SKM-1 (cell line): ENCODE data around the gene MRPS12.
"Not testable (repeated sequence)": the region's sequence is repeated elsewhere in the genome, so short reads cannot be mapped to it uniquely, and the experiment has no call there.

Source experiments
- DNase-seq: peaks from one replicate; lab custom pipeline; 2025; ENCODE audit not compliant: unreplicated experiment; lab: John Stamatoyannopoulos, UW

MRPS12 gene

DNA sequence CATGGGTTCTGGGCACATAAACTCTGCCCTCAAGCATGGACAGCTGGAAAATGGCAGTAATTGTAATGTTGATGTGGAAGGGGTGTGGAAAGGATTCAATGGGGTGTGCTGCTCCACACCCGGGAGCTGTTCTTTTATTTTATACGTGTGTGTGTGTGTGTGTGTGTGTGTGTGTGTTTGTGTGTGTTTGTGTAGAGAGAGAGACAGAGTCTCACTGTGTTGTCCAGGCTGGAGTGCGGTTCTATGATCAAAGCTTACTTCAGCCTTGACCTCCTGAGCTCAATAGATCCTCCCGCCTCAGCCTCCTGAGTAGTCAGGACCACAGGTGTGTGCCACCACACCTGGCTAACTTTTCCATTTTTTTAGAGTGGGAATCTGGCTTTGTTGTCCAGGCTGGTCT, 2.8 kb downstream of the MRPS12 start:
- DNase-seq = no peak

DNA sequence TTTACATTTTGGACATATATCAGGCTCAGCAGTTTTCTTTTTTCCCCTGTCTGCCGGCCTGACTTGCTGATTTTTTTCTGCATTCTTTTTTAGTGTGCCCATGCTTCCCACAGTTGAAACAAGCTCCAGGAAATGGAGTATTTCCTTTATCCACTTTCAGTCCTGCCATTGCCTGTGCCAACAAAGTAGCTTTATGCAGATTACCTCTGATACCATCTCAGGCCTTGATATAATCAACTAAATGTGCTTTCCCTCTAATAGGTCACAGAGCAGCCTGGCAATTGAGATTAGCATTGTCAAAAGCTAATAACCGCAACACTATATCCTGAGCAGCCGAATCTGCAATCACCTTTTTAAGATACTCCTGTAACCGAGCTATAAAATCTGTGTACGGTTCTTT, 9.2 kb downstream of the MRPS12 start:
- DNase-seq = no peak

DNA sequence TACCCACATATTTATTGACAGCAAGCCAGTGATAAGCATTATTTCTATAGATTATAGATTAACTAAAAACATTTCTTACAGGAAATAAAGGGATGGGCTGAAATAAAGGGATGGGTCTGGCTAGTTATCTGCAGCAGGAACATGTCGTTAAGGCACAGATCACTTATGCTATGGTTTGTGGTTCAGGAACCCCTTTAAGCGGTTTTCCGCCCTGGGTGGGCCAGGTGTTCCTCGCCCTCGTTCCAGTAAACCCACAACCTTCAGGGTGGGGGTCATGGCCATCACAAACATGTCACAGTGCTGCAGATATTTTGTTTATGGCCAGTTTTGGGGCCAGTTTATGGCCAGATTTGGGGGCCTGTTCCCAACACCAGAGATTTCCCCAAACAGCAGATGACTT, 10.7 kb downstream of the MRPS12 start:
- not testable (repeated sequence) for DNase-seq

DNA sequence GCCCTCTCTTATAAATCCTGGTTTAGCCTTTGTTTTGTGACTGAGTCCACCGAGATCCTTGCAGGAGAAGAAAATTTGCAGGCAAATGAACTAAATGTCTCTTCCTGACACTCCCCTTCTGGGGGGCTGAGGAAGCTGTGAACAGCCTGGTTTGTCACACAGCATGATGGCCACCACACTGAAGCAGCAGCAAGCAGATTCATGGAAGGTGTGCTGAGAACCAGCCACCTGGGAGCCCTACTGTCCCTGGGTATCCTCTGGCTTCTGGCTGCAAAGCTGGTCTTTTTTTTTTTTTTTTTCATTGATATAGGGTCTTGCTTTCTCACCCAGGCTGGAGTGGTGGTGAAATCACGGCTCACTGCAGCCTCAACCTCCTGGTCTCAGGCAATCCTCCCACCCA, 11.2 kb downstream of the MRPS12 start:
- DNase-seq = no peak

DNA sequence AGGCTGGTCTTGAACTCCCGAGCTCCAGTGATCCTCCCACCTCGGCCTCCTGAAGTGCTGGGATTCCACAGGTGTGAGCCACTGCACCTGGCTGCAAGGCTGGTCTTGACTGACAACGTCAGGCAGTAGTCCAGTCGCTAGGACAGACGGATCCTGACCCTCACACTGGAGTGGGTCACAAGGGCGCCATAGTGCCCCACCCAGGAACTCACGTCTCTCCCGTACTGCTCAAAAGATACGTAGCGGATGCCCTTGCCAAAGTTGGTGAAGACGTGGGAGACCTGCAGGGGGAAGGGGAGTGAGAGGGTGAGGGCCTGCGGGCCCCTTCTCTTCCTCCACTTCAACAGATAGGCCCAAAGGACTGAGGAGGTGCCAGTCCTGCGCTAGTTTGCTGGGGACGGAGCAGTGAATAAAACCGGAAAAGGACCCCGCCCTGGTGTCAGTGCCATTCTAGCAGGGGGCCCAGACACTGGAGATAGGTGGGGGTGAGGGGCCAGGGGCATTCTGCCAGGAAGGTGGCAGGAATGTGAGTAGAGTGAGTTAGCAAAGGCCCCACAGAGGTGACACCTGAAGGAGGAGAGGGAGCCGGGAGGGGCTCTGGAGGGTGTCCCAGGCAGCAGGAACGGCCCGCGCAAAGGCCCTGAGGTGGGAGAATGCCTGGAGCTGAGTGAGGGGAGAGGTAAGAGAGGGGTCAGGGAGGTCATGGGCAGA, 11.9 kb downstream of the MRPS12 start:
- DNase-seq = no peak

DNA sequence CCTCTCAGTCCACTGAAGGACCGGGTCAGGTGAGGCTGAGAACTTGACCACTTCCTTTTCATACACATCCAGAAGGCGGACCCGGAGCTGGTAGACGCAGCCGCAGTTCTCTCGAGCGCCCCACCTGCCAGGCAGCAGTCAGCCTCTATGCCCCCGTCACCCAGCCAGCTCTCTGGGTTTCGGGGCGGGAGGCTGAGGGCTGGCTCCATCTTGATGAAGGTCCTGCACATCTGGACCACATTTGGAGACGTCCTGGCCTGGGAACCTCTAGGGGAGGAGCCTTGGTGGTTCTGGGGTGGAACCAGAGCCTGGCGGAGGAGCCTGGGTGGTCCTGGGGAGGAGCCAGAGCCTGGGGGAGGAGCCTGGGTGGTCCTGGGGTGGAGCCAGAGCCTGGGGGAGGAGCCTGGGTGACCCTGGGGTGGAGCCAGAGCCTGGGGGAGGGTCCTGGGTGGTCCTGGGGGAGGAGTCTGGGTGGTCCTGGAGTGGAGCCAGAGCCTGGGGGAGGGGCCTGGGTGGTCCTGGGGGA, 14.3 kb downstream of the MRPS12 start:
- DNase-seq = no peak

DNA sequence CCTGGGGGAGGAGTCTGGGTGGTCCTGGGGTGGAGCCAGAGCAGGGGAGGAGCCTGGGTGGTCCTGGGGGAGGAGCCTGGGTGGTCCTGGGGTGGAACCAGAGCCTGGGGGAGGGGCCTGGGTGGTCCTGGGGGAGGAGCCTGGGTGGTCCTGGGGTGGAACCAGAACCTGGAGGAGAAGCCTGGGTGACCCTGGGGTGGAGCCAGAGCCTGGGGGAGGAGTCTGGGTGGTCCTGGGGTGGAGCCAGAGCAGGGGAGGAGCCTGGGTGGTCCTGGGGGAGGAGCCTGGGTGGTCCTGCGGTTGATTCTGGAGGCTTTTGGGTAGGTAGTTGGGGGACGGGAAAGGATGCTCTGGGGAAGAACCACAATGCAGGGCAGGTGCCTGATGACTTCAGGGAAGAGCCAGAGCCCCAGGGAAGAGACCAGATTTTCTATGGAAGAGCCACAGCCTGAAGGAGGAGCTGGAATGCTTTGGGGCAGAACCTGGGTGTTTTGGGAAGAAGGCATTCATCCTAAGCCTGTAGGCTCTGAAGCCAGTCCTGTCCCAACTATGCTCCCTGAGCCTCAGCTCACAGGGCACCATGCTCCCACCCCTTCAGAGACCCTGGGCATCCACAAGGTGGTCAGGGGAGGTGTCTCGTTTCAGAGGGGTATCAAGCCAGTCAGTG, 15.0 kb downstream of the MRPS12 start:
- no peak for DNase-seq

DNA sequence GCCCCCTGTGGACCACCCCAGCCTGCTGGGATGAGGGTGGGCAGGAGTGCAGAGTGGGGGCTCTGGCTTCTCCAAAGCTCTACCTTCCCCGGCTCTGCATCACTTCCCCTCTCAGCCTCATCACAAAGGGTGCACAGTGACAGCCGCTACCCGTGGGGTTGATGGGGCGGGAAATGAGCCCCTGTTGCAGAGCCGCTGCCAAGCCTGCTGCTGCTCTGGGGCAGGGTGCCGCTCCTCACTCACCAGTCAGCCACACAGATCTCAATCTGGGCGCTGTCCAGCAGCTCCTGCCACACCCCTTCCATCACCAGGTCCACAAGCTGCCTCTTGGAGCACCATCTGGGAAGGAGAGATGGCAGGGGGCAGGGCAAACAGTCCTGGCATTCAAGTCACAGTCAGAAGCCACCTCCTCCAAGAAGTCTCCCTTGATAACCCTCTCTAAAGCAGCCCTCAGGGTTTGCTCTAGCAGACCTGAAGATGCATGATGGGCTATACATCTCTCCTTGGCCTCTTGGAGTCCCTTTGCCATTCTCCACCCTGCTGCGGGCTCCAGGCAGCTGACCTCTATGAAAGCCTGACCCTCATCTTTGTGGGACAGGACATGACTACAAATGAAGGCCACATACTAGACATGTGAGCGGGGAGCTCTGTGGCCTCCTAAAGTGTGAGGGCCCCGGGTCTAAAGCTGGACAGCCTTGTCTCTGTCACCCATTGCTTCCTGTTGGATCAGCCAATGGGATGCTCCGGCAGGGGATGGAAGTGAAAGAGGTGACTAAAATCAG, 15.7 kb downstream of the MRPS12 start:
- no peak for DNase-seq

DNA sequence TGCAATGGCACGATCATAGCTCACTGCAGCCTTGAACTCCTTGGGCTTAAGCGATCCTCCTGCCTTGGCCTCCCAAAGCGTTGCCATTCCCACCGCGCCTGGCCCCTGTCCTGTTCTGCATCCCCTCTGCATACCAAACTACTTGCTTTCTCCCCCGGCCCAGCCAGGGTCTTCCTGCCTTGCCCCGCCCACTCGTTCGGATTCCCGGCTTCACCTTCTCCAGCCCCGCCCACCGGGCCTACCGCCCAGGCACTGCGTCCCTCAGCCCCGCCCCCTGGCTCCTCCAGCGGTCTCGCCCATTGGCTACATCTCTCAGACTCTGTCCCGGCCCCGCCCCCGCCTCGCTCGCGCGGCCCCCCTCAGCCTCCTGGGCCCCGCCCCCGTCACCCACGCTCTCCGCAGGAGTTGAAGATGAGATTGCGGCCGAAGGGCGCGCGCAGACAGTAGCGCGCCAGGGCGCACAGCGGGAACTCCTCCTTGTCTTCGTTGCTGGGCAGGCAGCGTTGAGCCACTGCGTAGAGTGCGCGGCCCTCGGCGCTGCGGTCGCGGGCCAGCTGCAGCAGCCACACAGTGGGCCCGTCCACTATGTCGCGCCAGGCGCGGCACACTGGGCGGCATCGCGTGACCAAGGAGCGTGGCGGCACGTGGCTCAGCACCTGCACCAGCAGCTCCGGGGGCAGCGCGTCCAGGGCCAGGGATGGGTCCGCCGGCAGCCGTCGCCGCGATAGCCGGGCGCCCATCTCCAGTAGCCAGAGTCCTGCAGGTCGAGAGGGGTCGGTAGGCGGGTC, 19.0 kb downstream of the MRPS12 start:
- no peak for DNase-seq

DNA sequence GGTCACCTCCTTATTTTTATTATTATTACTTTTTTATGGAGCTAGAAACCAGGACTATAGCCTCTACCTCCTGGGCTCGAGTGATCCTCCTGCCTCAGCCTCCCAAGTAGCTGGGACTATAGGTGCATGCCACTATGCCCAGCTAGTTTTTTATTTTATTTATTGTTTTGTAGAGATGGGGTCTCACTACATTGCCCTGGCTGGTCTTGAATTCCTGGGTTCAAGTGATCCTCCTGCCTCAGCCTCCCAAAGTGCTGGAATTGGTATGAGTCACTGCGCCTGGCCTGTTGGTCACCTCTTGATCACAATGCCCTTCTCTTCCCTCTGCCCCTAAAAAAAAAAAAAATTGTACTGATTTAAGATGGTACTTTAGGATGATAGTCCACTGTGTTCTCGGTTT, 20.4 kb downstream of the MRPS12 start:
- no peak for DNase-seq

DNA sequence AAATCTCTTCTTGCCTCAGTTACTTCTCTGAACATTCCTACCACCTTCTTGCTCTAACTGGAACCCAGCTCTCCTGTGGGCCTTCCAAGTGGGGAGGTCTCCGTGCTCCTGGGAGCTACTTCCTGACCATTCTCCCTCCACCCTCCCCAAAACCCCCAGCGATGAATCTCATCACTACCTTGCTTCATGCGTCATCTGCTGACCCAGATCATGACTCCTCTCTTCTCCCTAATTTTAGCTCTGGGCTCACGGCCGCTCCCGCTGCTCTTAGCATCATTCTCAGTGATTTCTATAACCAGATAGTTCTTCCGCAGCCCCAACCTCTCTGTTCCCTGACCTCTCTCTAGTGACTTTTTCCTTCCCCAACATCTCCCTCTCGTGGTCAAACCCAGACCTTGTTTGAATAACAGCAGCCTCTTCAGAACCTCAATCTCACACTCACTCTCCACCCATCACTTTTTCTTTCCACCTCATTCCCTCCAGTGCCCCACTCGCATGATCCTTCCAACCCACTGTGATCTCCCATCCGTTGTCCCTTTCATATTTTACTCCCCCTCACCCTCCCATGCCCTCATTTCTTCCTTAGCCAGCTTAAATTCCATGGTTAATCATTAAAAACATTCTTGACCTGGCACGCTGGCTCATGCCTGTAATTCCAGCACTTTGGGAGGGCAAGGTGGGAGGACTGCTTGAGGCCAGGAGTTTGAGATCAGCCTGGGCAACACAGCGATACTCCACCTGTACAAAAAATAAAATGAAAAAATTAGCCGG, 21.8 kb downstream of the MRPS12 start:
- DNase-seq = no peak

DNA sequence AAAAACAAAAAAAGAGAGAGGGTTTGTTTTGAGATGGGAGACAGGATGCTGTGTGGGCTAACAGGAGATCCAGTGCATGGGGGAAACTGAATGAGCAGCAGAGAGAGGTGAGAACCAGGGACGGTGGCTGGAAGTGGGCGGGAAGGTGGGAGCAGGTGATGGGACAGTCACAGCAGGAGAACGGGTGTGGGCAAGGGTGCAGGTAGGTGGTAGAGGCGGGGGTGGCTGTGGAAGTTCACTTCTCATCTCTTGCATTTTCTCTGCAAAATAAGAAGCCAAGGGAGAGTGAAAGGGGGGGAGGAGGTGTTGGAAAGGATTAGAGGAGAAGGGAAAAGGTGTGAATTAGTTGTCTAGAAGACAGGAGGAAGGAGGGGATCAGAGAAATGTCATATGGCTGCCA, 22.9 kb downstream of the MRPS12 start:
- no peak for DNase-seq

DNA sequence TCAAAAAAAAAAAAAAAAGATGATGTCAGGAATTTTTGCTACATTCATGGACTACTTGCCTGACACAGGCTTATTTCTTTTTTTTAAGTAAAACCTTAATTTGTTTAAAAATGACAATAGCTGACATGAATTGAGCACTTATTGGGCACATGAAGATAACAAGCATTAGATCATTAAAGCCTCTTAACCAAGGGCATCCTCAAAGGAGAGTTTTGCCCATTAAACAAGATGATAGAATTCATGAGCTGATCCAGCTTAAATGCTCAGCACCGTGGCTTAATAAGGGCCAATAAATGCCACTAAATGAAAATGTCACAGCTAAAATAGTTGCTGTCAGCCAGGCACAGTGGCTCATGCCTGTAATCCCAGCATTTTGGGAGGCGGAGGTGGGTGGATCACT, 25.5 kb downstream of the MRPS12 start:
- no peak for DNase-seq

DNA sequence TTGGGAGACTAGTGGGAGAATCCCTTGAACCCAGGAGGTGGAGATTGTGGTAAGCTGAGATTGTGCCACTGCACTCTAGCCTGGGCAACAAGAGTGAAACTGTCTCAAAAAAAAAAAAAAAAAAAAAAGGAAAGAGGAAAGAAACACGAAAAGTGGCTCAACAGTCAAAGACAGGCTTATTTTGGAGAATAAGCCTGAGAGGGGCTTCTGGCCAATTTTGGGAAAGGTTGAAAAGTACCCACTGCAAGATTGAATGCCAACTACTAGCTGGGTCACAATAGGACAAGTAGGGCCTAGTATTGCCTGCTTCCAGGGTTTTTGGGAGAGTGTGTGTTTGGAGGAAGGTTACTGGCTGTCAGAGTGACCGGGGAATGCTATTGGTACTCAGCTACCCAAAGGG, 27.6 kb downstream of the MRPS12 start:
- DNase-seq = no peak

DNA sequence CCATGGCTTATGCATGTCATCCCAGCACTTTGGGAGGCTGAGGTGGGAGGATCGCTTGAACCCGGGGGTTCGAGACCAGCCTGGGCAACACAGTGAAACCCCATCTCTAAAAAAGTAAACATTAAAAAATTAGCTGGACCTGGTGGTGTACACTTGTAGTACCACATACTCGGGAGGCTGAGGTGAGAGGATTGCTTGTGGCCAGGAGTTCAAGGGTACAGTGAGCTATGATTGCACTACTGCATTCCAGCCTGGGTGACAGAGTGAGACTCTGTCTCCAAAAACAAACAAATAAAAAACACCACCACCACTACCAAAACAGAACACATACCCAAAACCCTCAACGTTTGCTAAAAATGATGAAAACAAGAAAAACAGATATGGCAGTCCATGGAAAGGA, 28.9 kb downstream of the MRPS12 start:
- no peak for DNase-seq

DNA sequence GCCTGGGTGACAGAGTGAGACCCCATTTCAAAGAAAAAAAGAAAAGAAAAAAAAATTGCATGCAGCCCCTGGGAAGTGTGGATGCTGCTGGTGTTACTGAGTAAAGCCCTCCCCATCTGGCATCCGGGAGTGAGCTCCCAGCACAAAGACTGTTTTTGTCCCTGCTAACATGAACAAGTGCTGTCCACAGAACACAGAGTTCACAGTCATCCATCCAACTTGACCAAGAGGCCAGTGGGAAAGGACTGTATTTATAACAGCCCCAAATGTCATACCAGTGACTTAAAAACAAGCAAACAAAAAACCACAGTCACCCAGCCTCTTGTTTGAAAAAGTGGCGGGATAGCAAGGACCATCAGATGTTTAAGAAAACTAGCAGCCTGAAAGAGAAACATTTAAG, 34.0 kb downstream of the MRPS12 start:
- no peak for DNase-seq

DNA sequence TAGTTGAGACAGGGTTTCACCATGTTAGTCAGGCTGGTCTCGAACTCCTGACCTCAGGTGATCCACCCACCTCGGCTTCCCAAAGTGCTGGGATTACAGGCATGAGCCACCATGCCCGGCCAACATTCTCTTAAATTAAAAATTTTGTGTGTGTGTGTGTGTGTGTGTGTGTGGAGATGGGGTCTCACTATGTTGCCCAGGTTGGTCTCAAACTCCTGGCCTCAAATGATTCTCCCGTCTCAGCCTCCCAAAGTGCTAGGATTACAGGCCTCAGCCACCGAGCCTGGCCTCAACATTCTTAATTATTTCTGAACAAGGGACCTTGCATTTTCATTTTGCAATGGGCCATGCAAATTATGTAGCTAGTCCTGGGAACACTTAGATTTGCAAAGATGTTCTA, 35.4 kb downstream of the MRPS12 start:
- not testable (repeated sequence) for DNase-seq

DNA sequence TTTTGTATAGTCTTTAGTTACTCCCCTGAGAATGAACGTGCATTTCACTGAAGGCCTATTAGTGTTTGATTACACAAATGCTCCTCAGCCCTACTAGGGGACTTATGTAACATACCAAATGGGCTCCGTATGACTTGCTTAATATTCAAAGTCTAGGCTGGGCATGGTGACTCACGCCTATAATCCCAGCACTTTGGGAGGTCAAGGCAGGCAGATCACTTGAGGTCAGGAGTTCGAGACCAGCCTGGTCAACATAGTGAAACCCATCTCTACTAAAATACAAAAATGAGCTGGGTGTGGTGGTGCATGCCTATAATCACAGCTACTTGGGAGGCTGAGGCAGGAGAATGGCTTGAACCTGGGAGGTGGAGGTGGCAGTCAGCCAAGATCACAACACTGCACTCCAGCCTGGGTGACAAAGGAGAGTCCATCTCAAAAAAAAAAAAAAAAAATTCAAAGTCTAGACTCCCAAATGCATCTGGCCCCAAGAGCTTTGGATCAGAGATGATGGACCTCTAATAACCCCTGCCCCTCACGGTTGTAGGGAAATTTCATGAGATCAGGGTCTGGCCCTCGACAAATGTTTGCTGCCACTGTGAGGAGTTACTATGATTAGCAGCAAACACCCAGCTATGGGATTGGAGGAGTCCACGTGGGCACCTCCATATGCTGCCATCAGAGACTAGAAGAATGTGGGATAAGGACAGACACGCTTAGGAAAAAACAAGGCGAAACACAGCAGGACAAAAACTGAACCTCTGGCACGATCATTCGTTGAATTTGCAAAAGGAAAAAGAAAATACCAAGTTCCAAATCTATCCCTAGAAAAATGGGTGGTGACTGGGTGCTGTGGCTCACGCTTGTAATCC, 40.2 kb downstream of the MRPS12 start:
- no peak for DNase-seq

DNA sequence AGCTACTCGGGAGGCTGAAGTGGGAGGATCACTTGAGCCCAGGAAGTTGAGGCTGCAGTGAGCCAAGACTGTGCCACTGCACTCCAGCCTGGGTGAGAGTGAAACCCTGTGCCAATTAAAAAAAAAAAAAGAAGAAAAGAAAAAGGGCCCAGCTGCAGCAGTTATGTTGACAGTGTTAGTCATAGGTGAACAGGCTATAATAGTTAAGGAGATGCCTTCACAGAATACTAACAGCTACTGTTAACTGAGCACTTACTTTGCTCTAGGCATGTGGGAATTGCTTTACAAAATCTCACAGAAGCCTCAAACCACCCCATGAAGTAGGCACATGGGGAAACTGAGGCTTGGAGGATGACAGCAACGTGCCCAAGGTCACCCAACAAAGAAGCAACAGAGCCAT, 40.9 kb downstream of the MRPS12 start:
- DNase-seq = no peak
